K562 (cell line): ENCODE data around the gene C3. TPM values are rescaled to one million over a fixed set of nuclear protein-coding genes. Genes with fewer than 3 reads are reported as not detected.

ENCODE experiments used
- ELF1 ChIP-seq: fragments of 200-800 bp; sonication (Bioruptor generic); IDR thresholded peaks from 2 replicates; pipeline ENCODE4 v1.6.1; 2016; ENCODE audit warnings: missing genetic modification characterization, missing compliant biosample characterization
- GTF2A2 ChIP-seq: IDR thresholded peaks from 2 replicates; pipeline ENCODE4 v1.6.1; 2016; ENCODE audit warnings: mild to moderate bottlenecking, missing genetic modification characterization, missing compliant biosample characterization
- KLF6 ChIP-seq: fragments of 250-450 bp; sonication (Bioruptor Pico); IDR thresholded peaks from 2 replicates; pipeline ENCODE4 v1.4.0; 2020; ENCODE audit warnings: mild to moderate bottlenecking, moderate library complexity, borderline replicate concordance
- L3MBTL2 ChIP-seq: fragments of 450-650 bp; IDR thresholded peaks from 2 replicates; pipeline ENCODE4 v1.6.1; 2016; ENCODE audit warnings: mild to moderate bottlenecking, moderate library complexity
- MYNN ChIP-seq, 2 experiments: sonication (generic); formaldehyde crosslinking in 1 of 2; IDR thresholded peaks; 2 replicates each; pipeline versions ENCODE4 v1.5.0 to v1.6.1; 2016 to 2020; ENCODE audit warnings: antibody characterized with exemption in 1 of 2, missing genetic modification reagents in 1 of 2
- PHF21A ChIP-seq: fragments of 450-650 bp; IDR thresholded peaks from 2 replicates; pipeline ENCODE4 v1.6.1; 2017; ENCODE audit warnings: low read depth, borderline replicate concordance
- PTRF ChIP-seq: fragments of 450-650 bp; IDR thresholded peaks from 2 replicates; pipeline ENCODE4 v1.6.1; 2016; ENCODE audit warnings: mild to moderate bottlenecking, missing genetic modification characterization, missing compliant biosample characterization
- RBM17 ChIP-seq: fragments of 200-400 bp; formaldehyde crosslinking; IDR thresholded peaks from 2 replicates; pipeline ENCODE4 v1.6.1; 2017; ENCODE audit warnings: low read depth, mild to moderate bottlenecking, low read length, borderline replicate concordance
- SAFB ChIP-seq: fragments of 200-400 bp; formaldehyde crosslinking; IDR thresholded peaks from 2 replicates; pipeline ENCODE4 v1.6.1; 2017; ENCODE audit warnings: low read depth, low read length, borderline replicate concordance
- SAFB2 ChIP-seq: fragments of 200-400 bp; formaldehyde crosslinking; IDR thresholded peaks from 2 replicates; pipeline ENCODE4 v1.6.1; 2018; ENCODE audit warnings: borderline replicate concordance, low read length, low read depth, moderate library complexity; ENCODE audit not compliant: severe bottlenecking
- SNRNP70 ChIP-seq: fragments of 200-400 bp; formaldehyde crosslinking; optimal IDR thresholded peaks from 2 replicates; pipeline ENCODE3; 2017; ENCODE audit warnings: low read depth, low read length
- ZBTB1 ChIP-seq: sonication (generic); formaldehyde crosslinking; IDR thresholded peaks from 2 replicates; pipeline ENCODE4 v1.8.1; 2023; ENCODE audit warnings: missing genetic modification reagents, low read depth, mild to moderate bottlenecking, borderline replicate concordance
- ZC3H11A ChIP-seq: IDR thresholded peaks from 2 replicates; pipeline ENCODE4 v1.6.1; 2012; ENCODE audit warnings: low read depth, low read length, improper control_type of control experiment
- ZFP1 ChIP-seq: fragments of 450-650 bp; formaldehyde crosslinking; IDR thresholded peaks from 2 replicates; pipeline ENCODE4 v1.4.0; 2020; ENCODE audit warnings: mild to moderate bottlenecking, mixed read lengths
- ZNF197 ChIP-seq: fragments of 200-800 bp; sonication (Bioruptor generic); IDR thresholded peaks from 2 replicates; pipeline ENCODE4 v1.6.1; 2016; ENCODE audit warnings: low read depth, missing genetic modification characterization, missing compliant biosample characterization
- ZNF217 ChIP-seq: sonication (generic); formaldehyde crosslinking; IDR thresholded peaks from 2 replicates; pipeline ENCODE4 v1.8.0; 2022; ENCODE audit warnings: mild to moderate bottlenecking, missing genetic modification reagents
- ZNF316 ChIP-seq: fragments of 450-650 bp; IDR thresholded peaks from 2 replicates; pipeline ENCODE4 v1.6.1; 2016
- polyA plus RNA-seq, 8 experiments: library from polyadenylated mRNA; depleted of rRNA in 4 of 8; stranded (reverse) in 5 of 8; unstranded in 3 of 8; fragments of >200 nt; fragmentation: Nextera tagmentation in 2 of 8; fragmentation: Illumina TruSeq in 1 of 8; extraction: Ambion mirVana in 2 of 8; extraction: Trizol in 1 of 8; gene quantifications; 2 replicates each; pipeline versions ENCODE4 v1.2.1 to v1.2.3, GENCODE V29; 2011 to 2014; ENCODE audit warnings: inconsistent platforms in 1 of 8, missing spikeins in 1 of 8
- total RNA-seq, 7 experiments: library from RNA; depleted of rRNA in 6 of 7; stranded (reverse); fragments of >200 nt in 6 of 7; fragmentation: Illumina TruSeq in 2 of 7; extraction: Trizol in 2 of 7; gene quantifications; 2 replicates each; pipeline versions ENCODE4 v1.2.1 to v1.2.3, GENCODE V29; 2011 to 2021; ENCODE audit warnings: low replicate concordance in 1 of 7
- TF ChIP-seq, protein P1 (sequence below), 2 experiments: fragments of 200-800 bp in 1 of 2; sonication (Bioruptor generic) in 1 of 2; sonication (generic) in 1 of 2; formaldehyde crosslinking in 1 of 2; IDR thresholded peaks in 1 of 2; conservative IDR thresholded peaks in 1 of 2; 2 replicates each; pipeline versions ENCODE4 v1.5.0 to v1.6.1; 2016 to 2020; ENCODE audit warnings: missing compliant biosample characterization in 1 of 2, missing genetic modification characterization in 1 of 2, missing genetic modification reagents in 1 of 2
- TF ChIP-seq, protein P2 (sequence below): fragments of 450-650 bp; formaldehyde crosslinking; conservative IDR thresholded peaks from 2 replicates; pipeline ENCODE4 v1.4.0; 2022; ENCODE audit warnings: mild to moderate bottlenecking, missing genetic modification characterization
- TF ChIP-seq, protein P3 (sequence below): sonication (generic); formaldehyde crosslinking; IDR thresholded peaks from 2 replicates; pipeline ENCODE4 v1.8.1; 2023; ENCODE audit warnings: missing genetic modification reagents, mild to moderate bottlenecking, borderline replicate concordance

Gene C3
- total and polyA plus RNA-seq, 9 of the 15 experiments (the other 6 are each of a cell fraction or from before 2014, with no cell fraction given), result 0.59 to 10.6 (median 2.2) TPM

DNA sequence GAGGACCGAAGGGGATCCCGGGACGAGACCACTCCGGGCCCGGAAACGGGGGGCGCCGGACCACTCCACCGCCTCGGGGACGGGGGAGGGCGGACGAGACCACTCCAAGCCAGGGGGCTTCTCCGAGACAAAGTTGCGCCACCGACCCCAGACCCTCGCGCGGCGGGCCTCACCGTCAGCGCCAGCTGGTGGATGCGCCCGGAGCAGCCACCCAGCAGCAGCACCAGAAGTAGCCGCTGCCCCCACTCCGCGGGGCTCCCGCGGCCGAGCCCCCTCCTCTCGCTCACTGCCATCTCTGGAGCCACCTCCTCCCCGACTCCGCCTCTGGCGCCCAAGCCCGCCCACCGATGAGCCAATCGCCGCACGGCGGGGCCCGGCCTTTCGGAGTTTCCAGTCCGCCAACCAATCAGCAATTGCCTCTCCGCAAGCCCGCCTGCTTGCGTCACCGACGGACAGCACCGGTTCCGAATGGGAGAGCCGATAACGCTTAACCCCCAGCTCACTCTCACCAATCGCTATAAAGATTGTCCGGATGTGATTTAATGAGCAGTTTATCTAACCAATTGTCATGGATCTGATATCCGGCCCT is 16.9 kb upstream of the C3 start, which contains the start of gene GPR108 (continued):
- no peak for TF ChIP-seq ZFP1 (CRISPR knock-in tag)
- no peak for TF ChIP-seq ELF1
- TF ChIP-seq RBM17, result no peak
- TF ChIP-seq SAFB, result no peak
- no peak for TF ChIP-seq MYNN (IDR thresholded peaks at IDR 0.05)
- TF ChIP-seq MYNN (CRISPR knock-in tag; IDR thresholded peaks at IDR 0.05), result no peak
- no peak for TF ChIP-seq ZBTB1
- no peak for TF ChIP-seq KLF6 (CRISPR knock-in tag)
- TF ChIP-seq ZNF197, result no peak
- no peak for TF ChIP-seq ZNF217 (CRISPR knock-in tag)
- 0 out of 2 replicates have a peak, but pooled peaks have one; percentile 7 for TF ChIP-seq L3MBTL2
- TF ChIP-seq GTF2A2 (tag), result no peak
- TF ChIP-seq, protein P1, sequence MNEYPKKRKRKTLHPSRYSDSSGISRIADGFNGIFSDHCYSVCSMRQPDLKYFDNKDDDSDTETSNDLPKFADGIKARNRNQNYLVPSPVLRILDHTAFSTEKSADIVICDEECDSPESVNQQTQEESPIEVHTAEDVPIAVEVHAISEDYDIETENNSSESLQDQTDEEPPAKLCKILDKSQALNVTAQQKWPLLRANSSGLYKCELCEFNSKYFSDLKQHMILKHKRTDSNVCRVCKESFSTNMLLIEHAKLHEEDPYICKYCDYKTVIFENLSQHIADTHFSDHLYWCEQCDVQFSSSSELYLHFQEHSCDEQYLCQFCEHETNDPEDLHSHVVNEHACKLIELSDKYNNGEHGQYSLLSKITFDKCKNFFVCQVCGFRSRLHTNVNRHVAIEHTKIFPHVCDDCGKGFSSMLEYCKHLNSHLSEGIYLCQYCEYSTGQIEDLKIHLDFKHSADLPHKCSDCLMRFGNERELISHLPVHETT (CRISPR knock-in tag; conservative IDR thresholded peaks at IDR 0.05 in 1 of 2, IDR thresholded peaks at IDR 0.05 in 1 of 2), result no peak
- no peak for TF ChIP-seq SNRNP70
- TF ChIP-seq PHF21A, result no peak
- no peak for TF ChIP-seq PTRF (tag)
- TF ChIP-seq ZNF316, result no peak
- TF ChIP-seq, protein P2, sequence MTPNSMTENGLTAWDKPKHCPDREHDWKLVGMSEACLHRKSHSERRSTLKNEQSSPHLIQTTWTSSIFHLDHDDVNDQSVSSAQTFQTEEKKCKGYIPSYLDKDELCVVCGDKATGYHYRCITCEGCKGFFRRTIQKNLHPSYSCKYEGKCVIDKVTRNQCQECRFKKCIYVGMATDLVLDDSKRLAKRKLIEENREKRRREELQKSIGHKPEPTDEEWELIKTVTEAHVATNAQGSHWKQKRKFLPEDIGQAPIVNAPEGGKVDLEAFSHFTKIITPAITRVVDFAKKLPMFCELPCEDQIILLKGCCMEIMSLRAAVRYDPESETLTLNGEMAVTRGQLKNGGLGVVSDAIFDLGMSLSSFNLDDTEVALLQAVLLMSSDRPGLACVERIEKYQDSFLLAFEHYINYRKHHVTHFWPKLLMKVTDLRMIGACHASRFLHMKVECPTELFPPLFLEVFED (CRISPR knock-in tag), result no peak
- TF ChIP-seq, protein P3, sequence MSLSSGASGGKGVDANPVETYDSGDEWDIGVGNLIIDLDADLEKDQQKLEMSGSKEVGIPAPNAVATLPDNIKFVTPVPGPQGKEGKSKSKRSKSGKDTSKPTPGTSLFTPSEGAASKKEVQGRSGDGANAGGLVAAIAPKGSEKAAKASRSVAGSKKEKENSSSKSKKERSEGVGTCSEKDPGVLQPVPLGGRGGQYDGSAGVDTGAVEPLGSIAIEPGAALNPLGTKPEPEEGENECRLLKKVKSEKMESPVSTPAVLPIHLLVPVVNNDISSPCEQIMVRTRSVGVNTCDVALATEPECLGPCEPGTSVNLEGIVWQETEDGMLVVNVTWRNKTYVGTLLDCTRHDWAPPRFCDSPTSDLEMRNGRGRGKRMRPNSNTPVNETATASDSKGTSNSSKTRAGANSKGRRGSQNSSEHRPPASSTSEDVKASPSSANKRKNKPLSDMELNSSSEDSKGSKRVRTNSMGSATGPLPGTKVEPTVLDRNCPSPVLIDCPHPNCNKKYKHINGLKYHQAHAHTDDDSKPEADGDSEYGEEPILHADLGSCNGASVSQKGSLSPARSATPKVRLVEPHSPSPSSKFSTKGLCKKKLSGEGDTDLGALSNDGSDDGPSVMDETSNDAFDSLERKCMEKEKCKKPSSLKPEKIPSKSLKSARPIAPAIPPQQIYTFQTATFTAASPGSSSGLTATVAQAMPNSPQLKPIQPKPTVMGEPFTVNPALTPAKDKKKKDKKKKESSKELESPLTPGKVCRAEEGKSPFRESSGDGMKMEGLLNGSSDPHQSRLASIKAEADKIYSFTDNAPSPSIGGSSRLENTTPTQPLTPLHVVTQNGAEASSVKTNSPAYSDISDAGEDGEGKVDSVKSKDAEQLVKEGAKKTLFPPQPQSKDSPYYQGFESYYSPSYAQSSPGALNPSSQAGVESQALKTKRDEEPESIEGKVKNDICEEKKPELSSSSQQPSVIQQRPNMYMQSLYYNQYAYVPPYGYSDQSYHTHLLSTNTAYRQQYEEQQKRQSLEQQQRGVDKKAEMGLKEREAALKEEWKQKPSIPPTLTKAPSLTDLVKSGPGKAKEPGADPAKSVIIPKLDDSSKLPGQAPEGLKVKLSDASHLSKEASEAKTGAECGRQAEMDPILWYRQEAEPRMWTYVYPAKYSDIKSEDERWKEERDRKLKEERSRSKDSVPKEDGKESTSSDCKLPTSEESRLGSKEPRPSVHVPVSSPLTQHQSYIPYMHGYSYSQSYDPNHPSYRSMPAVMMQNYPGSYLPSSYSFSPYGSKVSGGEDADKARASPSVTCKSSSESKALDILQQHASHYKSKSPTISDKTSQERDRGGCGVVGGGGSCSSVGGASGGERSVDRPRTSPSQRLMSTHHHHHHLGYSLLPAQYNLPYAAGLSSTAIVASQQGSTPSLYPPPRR (CRISPR knock-in tag), result no peak
- TF ChIP-seq ZC3H11A, result no peak
- no peak for TF ChIP-seq SAFB2
